Measurements from ENCODE around the gene EP300. TPM values are rescaled to one million over a fixed set of nuclear protein-coding genes. Genes with fewer than 3 reads are reported as not detected.
A peak's percentile ranks its signal among the peaks of the same experiment; 100 is the strongest.
"Not testable (repeated sequence)": the region's sequence is repeated elsewhere in the genome, so short reads cannot be mapped to it uniquely, and the experiment has no call there.

Gene EP300
- total and polyA plus RNA-seq, 5 donors: 13.2 to 38.0 (median 33.8) TPM

DNA sequence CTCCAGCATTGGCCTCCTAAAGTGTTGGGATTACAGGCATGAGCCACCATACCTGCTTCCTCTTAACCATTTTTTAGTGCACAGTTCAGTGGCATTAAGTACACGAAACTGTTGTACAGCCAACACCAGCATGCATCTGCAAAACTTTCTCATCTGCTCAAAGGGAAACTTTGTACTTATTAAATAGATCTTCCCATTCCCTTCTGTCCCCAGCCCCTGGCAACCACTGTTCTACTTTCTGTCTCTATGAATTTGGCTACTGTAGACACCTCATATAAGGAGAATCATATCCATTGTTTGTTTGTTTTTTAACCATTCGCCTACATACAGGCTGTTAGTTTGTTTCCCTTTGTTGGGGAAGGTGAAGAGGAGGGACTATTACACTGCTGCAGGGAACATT, 6.5 kb upstream of the EP300 start:
- intact Hi-C loops (cut with DNase I): no loop called here
- no peak overlapping the region for H3K4me3 ChIP-seq (ENCODE audit: low read length)
- no peaks in the 10 kb centered on the region for H3K27me3 ChIP-seq (ENCODE audit: control insufficient read depth, insufficient read depth)
- 70% methylated on average over 2 of the region's 2 CpGs for WGBS
- no peak for ATAC-seq
- H3K9me3 ChIP-seq (ENCODE audit: control insufficient read depth, low read length): no peaks in the 10 kb centered on the region
- H3K27ac ChIP-seq (ENCODE audit: low read length): no peak overlapping the region
- H3K4me1 ChIP-seq (ENCODE audit: control insufficient read depth, insufficient read depth, low read length): no peaks in the 10 kb centered on the region
- DNase-seq: no peak

DNA sequence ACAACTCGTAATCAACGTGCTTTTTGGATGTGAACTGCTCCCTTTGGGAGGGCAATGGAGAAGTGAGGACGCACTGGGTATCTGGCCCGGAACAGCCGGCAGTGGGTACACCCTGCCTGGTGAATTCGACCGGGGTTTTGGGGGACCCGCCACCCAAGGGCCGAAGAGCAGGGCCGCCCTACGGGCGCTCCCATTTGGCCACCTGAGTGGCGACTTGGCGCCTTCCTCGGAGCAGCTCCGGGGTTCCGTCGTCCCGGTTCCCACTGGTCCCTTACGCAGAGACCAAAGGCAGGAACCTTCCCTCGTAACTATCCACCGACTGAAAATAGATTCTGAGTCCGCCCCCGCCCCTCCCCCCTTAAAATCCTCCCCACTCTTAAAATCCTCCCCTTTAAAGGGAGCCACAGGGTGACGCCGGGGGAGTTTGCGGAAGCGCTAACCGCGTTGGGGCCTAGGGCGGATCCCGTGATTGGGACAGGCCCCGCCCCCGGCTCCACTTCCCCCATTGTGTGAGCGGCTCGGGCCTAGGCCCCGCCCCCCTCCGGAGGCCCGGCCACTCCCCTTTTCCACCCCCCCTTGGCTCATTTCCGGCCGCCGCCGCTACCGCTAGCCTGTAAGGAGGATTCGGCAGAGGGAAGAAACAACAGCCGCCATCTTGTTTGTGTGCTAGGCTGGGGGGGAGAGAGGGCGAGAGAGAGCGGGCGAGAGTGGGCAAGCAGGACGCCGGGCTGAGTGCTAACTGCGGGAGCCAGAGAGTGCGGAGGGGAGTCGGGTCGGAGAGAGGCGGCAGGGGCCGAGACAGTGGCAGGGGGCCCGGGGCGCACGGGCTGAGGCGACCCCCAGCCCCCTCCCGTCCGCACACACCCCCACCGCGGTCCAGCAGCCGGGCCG, 1.0 kb upstream of the EP300 start:
- ATAC-seq: peak; percentile 98
- intact Hi-C loops (cut with DNase I): loop anchor here (1.0 to 10.0 kb wide), 5 partner anchors 69 to 141 kb away; partner anchors contain the start of gene RBX1 (in 4 of the 4)
- Histone ChIP-seq H3K27ac (ENCODE audit: low read length) (peak overlapping the region; percentile 91), H3K27me3 (ENCODE audit: control insufficient read depth, insufficient read depth) (no peaks in the 10 kb centered on the region), H3K4me3 (ENCODE audit: low read length) (peak overlapping the region; percentile 92), H3K9me3 (ENCODE audit: control insufficient read depth, low read length) (no peaks in the 10 kb centered on the region), H3K4me1 (ENCODE audit: control insufficient read depth, insufficient read depth, low read length) (no peaks in the 10 kb centered on the region)
- DNase-seq: peak; percentile 100
- under 1% methylated on average over 67 of the region's 67 CpGs for WGBS

- Histone ChIP-seq H3K4me3 (ENCODE audit: low read length) (peak overlapping the region; percentile 92), H3K27me3 (ENCODE audit: control insufficient read depth, insufficient read depth) (no peaks in the 10 kb centered on the region), H3K4me1 (ENCODE audit: control insufficient read depth, insufficient read depth, low read length) (no peaks in the 10 kb centered on the region), H3K27ac (ENCODE audit: low read length) (peak overlapping the region; percentile 85), H3K9me3 (ENCODE audit: control insufficient read depth, low read length) (no peaks in the 10 kb centered on the region)
- under 1% methylated on average over 31 of the region's 31 CpGs for WGBS
- ATAC-seq (peak in 1 of 2 donors; percentile 2), DNase-seq (peak; percentile 26 to 70 (median 67))
- intact Hi-C loops (cut with DNase I): loop anchor here in 2 of 4 donors (5.0 to 10.0 kb wide), 2 partner anchors 138 to 141 kb away; partner anchors contain the start of gene RBX1 (in 2 of the 2)
Observed at GRCh38 chr22:41092847-41093411, 537 bp downstream of the EP300 start.

GRCh38 chr22:41094041-41094593, 1.7 kb downstream of the EP300 start:
- DNase-seq (no peak), ATAC-seq (no peak)
- no peaks in the 10 kb centered on the region for H3K4me1 ChIP-seq (ENCODE audit: control insufficient read depth, insufficient read depth, low read length)
- H3K27me3 ChIP-seq (ENCODE audit: control insufficient read depth, insufficient read depth): no peaks in the 10 kb centered on the region
- intact Hi-C loops (cut with DNase I): loop anchor here in 2 of 4 donors (5.0 to 10.0 kb wide), 2 partner anchors 139 to 142 kb away; partner anchors contain the start of gene RBX1 (in 2 of the 2)
- H3K4me3 ChIP-seq (ENCODE audit: low read length): peak overlapping the region; percentile 92
- H3K9me3 ChIP-seq (ENCODE audit: control insufficient read depth, low read length): no peaks in the 10 kb centered on the region
- 2% methylated on average over 5 of the region's 5 CpGs for WGBS
- no peak overlapping the region for H3K27ac ChIP-seq (ENCODE audit: low read length)

GRCh38 chr22:41096391-41096790, 4.0 kb downstream of the EP300 start:
- H3K4me1 ChIP-seq (ENCODE audit: control insufficient read depth, insufficient read depth, low read length): no peaks in the 10 kb centered on the region
- H3K27ac ChIP-seq (ENCODE audit: low read length): no peak overlapping the region

DNA sequence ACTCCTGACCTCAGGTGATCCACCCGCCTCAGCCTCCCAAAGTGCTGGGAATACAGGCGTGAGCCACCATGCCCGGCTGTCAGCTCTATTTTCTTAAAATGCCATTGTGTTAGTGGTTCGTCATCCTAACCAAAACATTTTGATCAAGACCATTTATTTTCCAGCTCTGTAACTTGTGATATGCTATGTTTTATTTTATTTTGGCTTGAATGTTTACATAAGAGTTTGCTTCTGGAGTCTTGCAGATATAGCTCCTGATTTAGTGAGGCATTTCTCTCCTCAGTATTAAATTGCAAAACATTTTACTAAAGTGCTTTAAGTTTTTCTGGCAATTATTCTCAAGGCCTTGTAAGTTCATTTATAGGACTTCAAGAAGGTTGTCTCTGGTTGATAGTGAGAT, 4.4 kb downstream of the EP300 start:
- DNase-seq (no peak), ATAC-seq (no peak)
- intact Hi-C loops (cut with DNase I): loop anchor here in 1 of 4 donors (10.0 kb wide), 1 partner anchor 142 kb away; the partner anchor contains the start of gene RBX1
- H3K4me1 ChIP-seq (ENCODE audit: control insufficient read depth, insufficient read depth, low read length): no peaks in the 10 kb centered on the region
- no peaks in the 10 kb centered on the region for H3K9me3 ChIP-seq (ENCODE audit: control insufficient read depth, low read length)
- WGBS: 79% methylated on average over 4 of the region's 4 CpGs
- H3K27me3 ChIP-seq (ENCODE audit: control insufficient read depth, insufficient read depth): no peaks in the 10 kb centered on the region
- no peak overlapping the region for H3K4me3 ChIP-seq (ENCODE audit: low read length)
- H3K27ac ChIP-seq (ENCODE audit: low read length): no peak overlapping the region

More at GRCh38 chr22:41096391-41096790, 4.0 kb downstream of the EP300 start:
- DNase-seq (no peak), ATAC-seq (no peak)
- WGBS: 57% methylated on average over 3 of the region's 3 CpGs
- intact Hi-C loops (cut with DNase I): loop anchor here in 1 of 4 donors (10.0 kb wide), 1 partner anchor 142 kb away; the partner anchor contains the start of gene RBX1
- Histone ChIP-seq H3K4me3 (ENCODE audit: low read length) (no peak overlapping the region), H3K9me3 (ENCODE audit: control insufficient read depth, low read length) (no peaks in the 10 kb centered on the region), H3K27me3 (ENCODE audit: control insufficient read depth, insufficient read depth) (no peaks in the 10 kb centered on the region)

DNA sequence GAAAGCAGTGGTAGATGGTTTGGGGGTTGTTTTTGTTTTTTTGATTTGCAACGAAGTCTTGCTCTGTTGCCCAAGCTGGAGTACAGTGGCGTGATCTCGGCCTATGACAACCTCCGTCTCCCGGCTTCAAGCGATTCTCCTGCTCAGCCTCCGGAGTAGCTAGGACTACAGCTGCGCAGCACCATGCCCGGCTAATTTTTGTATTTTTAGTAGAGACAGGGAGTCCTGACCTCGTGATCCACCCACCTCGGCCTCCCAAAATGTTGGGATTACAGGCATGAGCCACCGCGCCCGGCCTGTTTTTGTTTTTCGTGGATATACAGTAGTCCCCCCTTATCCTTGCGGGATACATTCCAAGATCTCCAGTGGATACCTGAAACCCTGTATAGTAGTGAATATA, 6.6 kb downstream of the EP300 start:
- intact Hi-C loops (cut with DNase I): loop anchor here in 1 of 4 donors (10.0 kb wide), 1 partner anchor 144 kb away; the partner anchor contains the start of gene RBX1
- Histone ChIP-seq H3K4me3 (ENCODE audit: low read length) (no peak overlapping the region), H3K27ac (ENCODE audit: low read length) (no peak overlapping the region), H3K4me1 (ENCODE audit: control insufficient read depth, insufficient read depth, low read length) (peaks cover 1% of the 10 kb centered on the region), H3K27me3 (ENCODE audit: control insufficient read depth, insufficient read depth) (no peaks in the 10 kb centered on the region), H3K9me3 (ENCODE audit: control insufficient read depth, low read length) (no peaks in the 10 kb centered on the region)
- ATAC-seq (peak in 1 of 2 donors; percentile 27), DNase-seq (no peak)
- WGBS: 84% methylated on average over 16 of the region's 16 CpGs

DNA sequence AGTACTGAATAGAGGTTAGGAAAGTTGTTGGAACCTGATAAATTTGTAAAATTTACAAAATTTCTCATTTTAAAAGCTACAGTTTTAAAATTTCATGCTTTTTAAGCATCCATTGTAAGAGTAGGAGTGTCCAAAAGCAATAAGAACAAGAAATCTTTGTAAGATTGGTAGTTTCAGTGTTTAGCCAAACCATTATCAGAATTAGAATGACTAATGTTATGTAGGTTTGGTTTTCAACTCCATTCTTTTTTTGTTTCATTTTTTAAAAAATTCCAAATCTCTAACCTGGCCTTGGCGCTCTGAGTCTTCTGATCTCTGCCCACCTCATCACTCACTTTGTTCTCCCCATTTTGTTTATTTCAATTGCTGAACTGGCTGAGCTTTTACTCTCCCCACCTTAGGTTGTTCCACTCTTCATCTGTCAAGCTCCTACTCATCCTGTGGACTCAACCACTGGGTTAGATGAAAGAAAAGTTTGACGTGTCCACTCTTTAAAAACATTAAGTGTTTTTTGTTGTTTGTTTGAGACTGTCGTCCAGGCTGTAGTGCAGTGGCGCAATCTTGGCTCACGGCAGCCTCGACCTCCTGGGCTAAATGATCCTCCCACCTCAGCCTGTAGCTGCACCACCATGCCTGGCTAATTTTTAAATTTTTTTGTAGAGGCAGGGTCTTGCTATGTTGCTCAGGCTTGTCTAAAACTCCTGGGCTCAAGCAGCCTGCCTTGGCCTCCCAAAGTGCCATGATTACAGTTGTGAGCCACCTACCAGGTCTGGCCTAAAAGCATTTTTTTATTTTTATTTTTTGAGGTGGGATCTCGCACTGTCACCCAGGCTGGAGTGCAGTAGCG, 14.0 kb downstream of the EP300 start:
- Histone ChIP-seq H3K27me3 (ENCODE audit: control insufficient read depth, insufficient read depth) (no peaks in the 10 kb centered on the region), H3K4me1 (ENCODE audit: control insufficient read depth, insufficient read depth, low read length) (peaks cover 10% of the 10 kb centered on the region), H3K9me3 (ENCODE audit: control insufficient read depth, low read length) (no peaks in the 10 kb centered on the region), H3K27ac (ENCODE audit: low read length) (peak overlapping the region; percentile 45), H3K4me3 (ENCODE audit: low read length) (no peak overlapping the region)
- DNase-seq: peak in 1 of 3 donors; percentile 55
- WGBS: 65% methylated on average over 8 of the region's 8 CpGs
- intact Hi-C loops (cut with DNase I): no loop called here
- peak in 1 of 2 donors; percentile 52 for ATAC-seq

- intact Hi-C loops (cut with DNase I); ATAC-seq; H3K27ac ChIP-seq (ENCODE audit: low read length); H3K4me1 ChIP-seq (ENCODE audit: control insufficient read depth, insufficient read depth, low read length); DNase-seq; H3K9me3 ChIP-seq (ENCODE audit: control insufficient read depth, low read length); H3K27me3 ChIP-seq (ENCODE audit: control insufficient read depth, insufficient read depth); H3K4me3 ChIP-seq (ENCODE audit: low read length): not testable (repeated sequence)
- WGBS: 81% methylated on average over 9 of the region's 9 CpGs
Observed at GRCh38 chr22:41106969-41107325, 14.6 kb downstream of the EP300 start.

GRCh38 chr22:41110968-41111367, 18.6 kb downstream of the EP300 start:
- Histone ChIP-seq H3K27me3 (ENCODE audit: control insufficient read depth, insufficient read depth) (no peaks in the 10 kb centered on the region), H3K4me1 (ENCODE audit: control insufficient read depth, insufficient read depth, low read length) (peaks cover 9% of the 10 kb centered on the region), H3K9me3 (ENCODE audit: control insufficient read depth, low read length) (no peaks in the 10 kb centered on the region), H3K27ac (ENCODE audit: low read length) (no peak overlapping the region), H3K4me3 (ENCODE audit: low read length) (no peak overlapping the region)
- WGBS: 86% methylated on average over 10 of the region's 10 CpGs
- DNase-seq: no peak
- intact Hi-C loops (cut with DNase I): no loop called here
- no peak for ATAC-seq

Data from right cardiac atrium (tissue), 5 donors.